Inflammatory macrophage treated with lipopolysaccharide for 4 hours (primary cell): ENCODE data around the gene LRRC10B.
A peak's percentile ranks its signal among the peaks of the same experiment; 100 is the strongest.
"Not testable (repeated sequence)": the region's sequence is repeated elsewhere in the genome, so short reads cannot be mapped to it uniquely, and the experiment has no call there.

ENCODE experiments used
- DNase-seq: peaks from one replicate; pipeline ENCODE4 v3.0.0-alpha.2; 2020

The LRRC10B gene

DNA sequence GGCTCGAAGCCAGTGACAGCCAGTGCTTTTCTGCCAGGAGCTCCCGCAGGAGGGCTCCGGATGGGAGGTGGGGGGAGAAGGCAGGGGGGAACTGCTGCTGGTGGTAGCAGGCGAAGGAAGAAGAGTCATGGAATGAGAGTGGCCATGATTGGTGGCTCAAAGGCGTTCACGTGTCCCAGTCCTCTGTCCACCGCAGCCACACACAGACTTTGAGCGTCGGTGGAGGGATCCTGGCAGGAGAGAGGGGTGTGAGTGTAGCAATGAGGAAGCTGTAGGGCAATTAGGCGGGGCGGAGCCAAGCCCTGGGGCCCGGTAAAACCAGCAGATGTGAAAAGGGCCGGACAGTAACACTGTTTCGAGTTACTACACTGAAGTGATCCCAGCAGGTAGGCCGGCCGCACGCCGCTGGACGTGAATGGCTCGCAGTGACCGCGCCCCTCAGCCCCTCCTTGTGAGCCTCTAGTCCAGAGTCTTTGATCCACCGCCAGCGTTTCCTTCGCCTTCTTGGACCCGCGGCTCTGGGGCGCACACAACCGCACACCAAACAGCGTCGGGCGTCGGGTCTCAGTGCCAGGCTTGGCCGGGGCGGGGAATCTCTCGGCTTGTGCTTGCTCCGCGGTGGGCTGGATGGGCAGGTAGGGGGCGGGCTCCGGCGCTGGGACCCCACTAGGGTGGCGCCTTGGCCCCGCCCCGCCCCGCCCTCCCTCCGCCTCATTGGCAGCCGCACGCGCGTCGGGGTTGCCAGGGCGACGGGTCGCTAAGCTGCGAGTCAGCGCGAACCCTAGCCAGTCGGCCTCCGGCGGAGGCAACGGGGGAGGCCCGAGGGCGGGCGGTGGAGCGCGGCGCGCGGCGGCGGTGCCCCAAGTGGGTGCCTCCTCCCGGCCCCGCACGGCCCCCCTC is at the start of gene LRRC10B:
Gene LRRC10B (plus strand): TSS at position 788 of the 900 bp plus-strand sequence. CDS start 250 bp downstream, outside the sequence.
- DNase-seq: peak; percentile 5

DNA sequence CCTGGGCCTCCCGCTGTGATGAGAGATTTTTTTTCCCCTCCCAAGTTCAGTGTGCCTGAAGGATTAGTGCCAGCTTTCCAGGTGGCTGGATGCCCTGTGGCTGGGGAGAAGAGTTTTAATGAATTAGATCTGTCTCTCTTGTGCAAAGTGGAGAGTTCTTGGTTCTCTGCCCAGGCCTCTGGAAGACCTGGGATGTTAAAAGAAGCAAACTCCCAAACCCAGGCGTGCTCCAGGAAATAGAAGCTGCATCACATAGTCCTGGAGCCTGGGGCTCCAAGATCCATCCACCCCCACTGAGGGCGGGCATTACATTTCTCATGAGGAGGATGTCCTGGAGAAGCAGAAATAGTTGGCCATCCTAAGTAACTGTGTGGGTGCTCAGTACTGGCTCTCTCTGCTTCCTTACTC is 48.1 kb upstream of the LRRC10B start:
- no peak for DNase-seq

DNA sequence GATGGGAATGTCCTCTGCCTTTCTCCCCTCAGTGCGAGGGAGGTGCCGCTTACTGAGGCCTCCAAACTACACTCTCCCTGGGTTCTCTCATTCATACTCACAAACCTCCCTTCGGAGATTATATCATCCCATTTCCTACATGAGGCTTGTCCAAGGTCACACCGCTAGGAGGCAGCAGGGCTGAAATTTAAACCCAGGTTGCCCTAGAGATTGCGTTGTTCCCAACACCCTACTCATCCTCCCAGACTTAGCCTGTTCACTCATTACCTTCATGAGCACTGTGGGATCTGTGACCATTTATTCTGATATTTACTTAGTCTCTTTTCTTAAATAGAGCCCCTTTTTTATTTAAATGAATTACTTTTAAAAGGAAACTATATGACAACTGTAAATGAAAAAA is 47.6 kb upstream of the LRRC10B start:
- DNase-seq: no peak

DNA sequence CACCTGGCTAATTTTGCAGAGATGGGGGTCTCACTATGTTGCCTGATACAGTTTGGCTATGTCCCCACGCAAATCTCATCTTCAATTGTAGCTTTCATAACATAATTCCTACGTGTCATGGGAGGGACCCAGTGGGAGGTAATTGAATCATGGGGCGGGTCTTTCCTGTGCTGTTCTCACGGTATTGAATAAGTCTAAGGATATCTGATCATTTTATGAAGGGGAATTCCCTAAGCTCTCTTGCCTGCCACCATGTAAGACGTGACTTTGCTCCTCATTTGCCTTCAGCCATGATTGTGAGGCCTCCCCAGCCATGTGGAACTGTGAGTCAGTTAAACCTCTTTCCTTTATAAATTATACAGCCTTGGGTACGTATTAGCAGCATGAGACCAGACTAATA is 40.9 kb upstream of the LRRC10B start:
- not testable (repeated sequence) for DNase-seq

DNA sequence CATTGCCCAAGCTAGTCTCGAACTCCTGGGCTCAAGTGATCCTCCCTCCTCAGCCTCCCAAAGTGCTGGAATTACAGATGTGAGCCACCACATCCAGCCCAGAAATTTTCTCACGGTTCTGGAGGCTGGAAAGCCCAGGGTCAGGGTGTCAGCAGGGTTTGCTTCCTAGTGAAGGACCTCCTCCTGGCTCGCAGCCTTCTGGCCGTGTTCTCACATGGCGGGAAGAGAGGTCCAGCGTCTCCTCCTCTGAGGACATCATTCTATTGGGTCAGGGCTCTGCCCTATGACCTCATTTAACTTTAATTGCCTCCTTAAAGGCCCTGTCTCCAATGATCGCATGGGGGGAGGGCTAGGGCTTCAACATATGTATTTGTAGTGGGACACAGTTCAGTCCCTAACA is 40.5 kb upstream of the LRRC10B start:
- no peak for DNase-seq

DNA sequence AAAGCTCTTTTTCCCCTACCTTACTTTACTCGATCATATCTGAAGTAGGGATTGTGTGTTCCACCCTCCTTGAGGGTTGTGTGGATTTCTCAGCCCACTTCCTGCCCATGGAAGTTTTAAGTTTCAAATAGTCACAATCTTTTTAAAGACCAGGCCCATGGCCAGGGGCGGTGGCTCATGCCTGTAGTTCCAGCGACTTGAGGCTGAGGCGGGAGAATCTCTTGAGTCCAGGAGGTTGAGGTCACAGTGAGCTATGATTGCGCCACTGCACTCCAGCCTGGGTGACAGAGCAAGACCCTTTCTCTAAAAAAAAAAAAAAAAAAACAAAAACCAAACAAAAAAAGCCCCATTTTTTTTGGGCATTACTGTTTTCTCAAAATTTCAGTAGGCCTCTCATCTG is 36.3 kb upstream of the LRRC10B start:
- no peak for DNase-seq

DNA sequence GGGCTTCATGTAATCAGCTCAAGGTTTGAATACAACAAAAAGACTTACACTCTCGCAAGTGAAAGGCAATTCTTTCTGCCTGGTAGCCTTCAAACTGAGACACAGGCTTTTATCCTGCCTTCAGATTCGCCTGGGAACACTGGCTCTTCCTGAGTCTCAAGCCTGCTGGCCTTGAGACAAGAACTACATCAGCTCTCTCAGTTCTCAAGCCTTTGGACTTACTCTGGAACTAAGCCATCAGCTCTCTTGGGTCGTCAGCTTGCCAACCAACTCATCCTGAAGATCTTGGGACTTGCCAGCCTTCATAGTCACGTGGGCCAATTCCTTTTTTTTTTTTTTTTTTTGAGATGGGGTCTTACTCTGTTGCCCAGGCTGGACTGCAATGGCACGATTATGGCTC is 35.7 kb upstream of the LRRC10B start:
- no peak for DNase-seq

DNA sequence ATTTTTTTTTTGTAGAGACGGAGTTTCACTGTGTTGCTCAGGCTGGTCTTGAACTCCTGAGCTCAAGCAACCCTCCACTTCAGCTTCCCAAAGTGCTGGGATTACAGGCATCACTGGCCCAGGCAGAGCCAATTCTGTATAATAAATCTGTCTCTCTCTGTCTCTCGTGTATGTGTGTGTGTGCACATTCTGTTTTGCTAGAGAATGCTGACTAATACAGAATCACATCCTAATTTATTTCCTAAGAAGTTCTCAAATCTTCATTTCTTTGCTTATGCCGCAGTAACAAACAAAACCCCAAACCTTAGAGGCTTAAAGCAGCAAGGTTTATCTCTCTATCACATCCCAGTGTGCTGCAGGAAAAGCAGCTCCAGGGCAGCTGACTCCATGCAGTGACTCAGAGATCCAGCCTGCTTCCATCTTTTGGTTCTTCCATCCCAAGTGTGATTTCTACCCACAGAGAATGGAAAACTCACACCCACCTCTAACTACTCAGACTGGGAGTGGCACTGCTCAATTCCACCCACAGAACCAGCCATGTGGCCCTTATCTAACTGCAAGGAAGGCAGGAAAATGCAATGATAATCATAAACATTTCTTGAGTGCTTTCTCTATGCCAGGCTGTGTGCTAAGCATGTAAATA is 35.1 kb upstream of the LRRC10B start:
- DNase-seq: no peak

DNA sequence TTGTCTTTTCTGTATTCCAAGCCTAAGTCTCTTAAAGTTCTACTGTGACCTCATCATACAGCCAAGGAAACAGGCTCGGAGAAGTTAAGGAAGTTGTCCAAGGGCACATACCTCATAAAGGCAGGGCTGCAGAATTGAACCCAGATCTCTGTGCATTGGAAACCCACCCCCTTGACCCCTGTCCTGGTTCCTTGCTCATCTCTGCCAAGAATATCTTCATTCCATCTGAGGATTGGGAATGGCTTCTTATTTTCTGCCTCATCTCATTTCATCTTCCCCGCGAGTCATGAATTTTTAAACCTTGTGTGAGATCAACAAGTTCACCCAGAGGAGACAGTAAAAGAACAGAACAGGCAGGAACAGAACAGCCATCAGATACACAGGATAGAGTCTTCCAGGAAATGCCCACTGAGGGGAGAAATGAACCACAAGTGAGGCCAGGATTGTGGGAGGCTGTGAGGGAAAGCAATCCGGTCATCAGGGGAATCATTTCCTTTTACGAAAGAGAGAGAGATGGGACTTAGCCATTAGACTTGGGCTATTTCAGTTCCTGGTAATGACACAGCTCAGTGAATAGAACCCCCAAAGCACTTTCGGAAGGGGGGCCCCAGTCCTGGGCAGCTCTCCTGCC is 34.4 kb upstream of the LRRC10B start:
- no peak for DNase-seq

DNA sequence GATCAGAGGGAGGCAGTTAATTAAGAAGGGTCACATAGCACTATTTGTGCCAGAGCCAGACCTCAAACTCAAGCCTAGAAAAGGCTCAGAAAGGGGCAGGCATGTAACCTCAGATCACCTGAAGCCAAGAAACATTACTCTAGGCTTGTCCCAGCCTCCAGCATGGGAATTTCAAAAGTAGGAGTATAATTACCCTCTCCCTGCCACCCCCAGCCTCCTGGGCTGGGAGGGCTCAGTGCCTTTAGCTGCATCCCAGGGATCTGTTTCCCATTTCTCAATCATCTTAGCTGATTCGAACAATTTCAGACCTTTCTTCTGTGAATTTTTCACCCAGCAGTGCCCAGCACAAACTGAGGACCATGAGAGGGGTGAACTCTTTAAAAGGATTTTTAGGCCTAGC is 33.1 kb upstream of the LRRC10B start:
- no peak for DNase-seq

DNA sequence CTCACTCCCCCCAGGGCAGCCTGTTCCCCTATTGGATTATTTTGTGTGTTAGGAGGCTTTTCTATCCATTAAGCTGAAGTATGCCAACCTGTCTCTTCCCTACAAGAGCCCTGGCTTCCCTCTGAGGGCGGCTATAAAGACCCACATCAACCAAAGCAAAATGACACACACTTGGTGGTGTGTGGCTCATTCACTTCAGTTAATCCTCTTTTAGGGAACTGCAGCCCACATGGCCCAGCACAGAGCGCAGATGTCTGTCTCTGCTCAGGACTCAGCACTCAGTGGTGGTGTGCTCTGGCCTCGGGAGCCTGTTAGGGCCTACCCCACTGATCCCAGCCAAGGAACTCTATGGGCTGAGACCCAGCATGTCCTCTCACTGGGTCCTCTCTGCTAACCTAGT is 32.2 kb upstream of the LRRC10B start:
- peak; percentile 48 for DNase-seq

DNA sequence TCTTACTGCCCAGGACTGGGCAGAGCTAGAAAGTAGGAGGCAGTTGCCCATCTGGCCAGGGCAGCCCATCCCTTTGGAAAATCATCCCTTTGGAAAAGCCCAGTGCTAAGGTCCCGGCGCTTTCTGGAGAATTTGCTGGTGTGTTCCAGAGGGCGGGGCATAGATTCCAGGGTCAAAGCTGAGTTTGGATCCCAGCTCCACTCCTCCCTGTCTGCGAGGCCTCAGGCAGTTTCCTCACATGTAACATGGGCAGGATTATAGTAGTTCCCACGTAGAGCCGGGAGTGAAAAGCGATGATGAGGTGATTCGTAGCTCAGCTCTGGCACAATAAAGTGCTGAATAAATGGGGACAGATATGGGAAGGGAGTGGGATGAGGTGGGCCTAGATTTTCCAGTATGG is 31.4 kb upstream of the LRRC10B start:
- no peak for DNase-seq

DNA sequence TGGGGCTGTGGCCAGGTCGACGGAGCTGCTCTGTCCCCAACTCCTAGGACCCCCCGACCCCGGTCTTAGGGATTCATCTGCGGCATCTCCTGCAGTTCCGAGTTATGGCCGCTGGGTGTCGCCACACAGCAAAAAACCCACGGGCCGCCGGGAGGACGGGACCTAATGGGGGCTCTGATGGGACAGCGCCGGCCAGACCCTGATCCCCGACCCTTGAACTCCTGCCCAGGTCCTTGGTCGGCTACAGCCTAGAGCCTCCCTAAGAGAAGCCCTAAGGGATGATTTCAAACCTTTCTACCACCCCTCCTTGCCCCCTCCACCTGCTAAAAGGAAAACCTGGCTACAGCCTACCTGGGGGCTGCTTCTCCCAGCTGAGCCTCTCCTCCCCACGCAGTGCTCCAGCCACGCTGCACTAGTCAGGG is 30.8 kb upstream of the LRRC10B start:
- DNase-seq: peak; percentile 13

DNA sequence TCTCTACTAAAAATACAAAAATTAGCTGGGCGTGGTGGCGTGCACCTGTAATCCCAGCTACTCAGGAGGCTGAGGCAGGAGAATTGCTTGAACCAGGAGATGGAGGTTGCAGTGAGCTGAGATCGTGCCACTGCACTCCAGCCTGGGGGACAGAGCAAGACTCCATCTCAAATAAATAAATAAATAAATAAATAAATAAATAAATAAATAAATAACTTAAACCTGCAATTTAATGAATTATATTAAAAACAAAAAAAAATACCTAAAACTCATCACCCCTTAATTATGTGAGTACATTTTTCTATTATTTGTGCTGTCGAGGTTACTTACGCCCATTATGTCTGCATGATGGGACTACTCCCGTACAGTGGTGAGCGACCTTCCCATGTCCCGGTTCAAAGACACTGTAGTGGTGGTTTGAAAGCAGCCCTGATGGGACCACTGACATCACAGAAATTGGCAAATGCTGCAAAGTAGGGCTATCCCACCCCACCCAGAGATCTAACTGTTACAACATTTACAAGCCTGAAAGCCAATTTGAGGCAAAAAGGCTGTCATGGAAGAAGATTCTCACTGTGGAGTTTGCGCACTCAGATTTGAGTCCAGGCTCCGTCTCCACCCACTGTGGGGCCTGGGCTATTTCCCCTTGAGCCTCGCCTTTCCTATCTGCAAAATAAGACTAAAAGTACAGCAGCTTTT is 29.0 kb upstream of the LRRC10B start:
- DNase-seq: not testable (repeated sequence)

DNA sequence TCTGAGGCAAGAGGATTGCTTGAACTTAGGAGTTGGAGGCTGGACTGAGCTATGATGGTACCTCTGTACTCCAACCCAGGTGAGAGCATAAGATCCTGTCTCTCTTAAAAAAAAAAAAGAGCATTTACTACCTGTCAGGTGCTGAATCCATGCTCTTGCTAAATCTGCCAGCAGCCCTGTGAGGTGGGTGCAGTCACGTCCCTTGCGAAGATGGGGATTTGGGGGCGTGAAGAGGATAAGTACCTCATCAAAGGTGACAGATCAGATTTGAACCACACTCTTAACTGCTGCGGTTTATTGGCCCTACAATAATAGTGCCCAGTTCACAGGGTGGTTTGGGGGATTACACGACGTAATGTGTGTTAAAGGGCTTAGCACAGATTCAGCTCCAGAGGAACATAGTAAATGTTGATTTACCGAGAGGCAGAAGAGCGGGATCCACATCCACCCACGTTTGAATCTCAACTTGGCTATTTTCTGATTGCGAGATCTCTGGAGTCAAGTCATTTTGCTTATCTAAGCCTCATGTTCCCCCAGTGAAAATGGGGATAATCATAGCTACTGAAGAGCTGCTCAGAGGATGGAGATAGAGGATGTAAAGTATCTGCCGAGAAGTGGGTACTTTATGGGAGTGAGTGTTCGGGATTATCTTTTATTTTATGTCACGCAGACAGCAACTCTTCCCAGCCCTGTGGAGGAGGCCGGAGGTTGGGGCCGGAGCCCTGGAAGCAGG is 28.1 kb upstream of the LRRC10B start:
- DNase-seq: no peak

DNA sequence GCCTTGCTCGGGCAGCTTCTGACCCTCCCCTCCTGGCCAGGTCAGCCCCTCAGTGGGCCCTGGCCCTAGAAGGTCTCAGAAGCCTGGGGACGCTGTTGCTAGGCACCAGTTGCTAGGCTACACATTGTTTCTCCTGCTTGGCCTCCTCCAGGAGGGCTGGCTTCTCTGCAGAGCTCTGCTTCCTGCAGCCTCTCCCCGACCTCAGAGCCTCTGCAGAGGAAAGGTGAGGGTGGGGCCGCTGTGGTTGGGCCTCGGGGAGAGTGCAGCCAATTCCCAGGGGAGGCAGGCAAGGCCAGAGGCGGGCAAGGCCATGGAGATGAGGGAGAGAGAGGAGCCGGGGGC is 27.6 kb upstream of the LRRC10B start:
- no peak for DNase-seq

DNA sequence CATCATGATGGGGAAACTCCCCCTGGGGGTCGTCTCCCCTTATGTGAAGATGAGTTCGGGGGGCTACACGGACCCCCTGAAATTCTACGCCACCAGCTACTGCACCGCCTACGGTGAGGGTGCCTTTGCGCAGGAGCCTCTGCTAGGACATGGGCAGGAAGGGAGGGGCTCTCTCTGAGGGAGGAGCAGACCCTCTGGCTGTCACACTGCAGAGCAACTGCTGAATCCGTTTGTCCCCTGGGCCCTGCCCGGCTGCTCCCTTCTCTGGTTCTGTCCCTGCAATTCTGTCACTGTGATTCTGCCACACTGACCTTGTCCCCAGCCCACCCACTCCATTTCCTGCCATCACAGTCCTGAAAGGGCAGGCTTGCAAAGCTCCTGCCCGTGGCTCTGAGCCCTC is 26.7 kb upstream of the LRRC10B start:
- no peak for DNase-seq

DNA sequence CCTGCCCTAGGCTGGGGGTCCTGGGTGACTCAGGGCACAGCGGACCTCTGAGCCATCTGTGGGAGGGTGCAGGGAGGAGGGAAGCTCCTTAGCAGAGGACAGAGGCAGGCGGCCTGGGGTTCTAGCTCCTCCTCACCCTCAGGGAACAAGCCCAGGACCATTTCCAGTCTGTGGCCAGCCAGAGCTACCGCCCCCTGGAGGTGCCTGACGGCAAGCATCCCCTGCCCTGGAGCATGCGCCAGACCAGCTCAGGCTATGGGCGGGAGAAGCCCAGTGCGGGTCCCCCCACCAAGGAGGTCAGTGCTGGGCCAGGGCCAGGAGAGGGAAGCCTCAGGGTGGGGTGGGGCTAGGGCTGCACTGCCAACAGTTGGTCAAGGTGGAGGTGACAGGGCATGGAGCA is 26.0 kb upstream of the LRRC10B start:
- peak; percentile 17 for DNase-seq

DNA sequence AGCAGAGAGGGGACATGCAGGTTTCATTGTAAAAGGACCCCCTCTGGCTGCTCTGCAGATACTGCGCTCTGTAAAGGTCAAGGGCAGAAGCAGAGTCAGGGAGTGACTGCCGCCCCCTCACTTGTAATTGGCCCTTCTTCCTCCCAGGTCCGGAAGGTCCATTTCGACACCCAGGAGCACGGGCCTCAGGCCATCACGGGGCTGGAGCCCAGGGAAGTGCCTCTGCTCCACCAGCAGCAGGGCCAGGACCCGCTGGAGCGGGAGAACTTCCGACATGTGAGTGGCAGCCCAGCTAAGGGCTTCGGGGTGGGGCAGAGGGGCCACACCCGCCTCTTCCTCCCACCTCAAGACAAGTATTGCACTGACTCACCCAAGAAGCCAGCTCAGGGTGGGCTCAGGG is 24.0 kb upstream of the LRRC10B start:
- DNase-seq: peak; percentile 22

DNA sequence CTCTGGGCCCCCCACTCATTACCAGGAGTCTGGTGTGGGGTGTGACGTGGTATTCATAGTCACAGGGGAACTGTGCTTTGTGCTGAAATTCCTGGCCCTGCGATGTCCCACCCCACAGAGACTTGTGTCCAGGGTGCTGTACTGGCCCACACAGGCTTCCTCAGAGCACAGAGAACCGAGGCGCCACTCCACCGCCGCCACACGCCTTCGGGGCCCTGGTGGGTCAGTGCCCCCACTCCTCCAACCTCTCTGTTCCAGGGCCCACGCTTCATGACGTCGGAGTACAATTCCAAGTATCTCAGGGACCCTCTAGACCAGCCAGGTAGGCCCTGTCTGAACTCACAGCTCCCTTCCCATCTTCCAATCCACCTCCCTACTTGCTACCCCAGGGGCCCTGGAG is 23.5 kb upstream of the LRRC10B start:
- DNase-seq: no peak

DNA sequence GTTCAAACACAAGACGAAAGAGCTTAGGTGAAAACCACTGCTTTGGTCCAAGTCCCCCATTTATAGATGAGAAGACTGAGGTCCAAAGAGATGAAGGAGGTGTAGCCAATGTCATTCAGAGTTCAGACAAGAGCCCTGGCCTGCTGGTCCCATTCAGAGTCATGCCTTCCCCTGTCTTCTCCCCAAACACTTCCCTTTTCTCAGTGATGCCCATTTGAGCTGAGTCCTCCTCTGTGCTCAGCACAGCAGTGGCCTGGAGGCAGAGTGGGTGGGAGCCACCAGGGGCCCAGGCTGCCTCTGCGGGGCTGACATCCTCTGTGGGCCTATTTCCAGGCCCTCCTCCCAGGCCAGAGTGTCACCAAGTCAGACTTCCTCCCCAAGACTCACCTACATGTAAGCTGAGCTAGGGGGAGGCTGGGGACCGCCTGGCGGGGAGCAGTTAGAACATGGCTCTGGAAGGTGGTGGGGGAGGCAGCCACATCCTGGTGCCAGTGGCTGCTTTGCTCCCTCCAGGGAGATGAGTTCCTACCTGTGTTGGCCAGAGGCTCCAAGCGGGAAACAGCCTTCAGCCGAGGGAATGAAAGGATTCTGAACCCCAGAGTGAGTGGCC is 22.4 kb upstream of the LRRC10B start:
- peak; percentile 43 for DNase-seq

DNA sequence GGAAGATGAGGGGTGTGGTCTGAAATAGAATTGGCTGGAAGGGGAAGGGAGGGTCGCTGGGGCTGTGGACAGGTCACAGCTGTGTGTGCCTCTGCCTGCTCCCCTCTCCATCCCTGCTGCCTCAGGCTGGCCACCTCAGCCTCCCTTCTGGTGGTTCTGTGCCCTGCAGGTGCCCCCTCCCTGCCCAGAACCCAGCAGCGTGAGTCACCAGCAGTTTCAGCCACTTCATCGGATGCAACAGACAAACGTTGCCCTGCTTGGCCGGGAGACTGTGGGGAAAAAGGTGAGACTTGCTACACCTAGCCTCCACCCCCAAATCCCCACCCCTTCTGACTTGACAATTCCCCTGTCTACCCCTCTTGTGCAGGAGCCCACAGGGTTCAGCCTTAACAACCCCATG is 21.8 kb upstream of the LRRC10B start:
- DNase-seq: no peak
